ENCODE results near the gene NME7.

Gene NME7

DNA sequence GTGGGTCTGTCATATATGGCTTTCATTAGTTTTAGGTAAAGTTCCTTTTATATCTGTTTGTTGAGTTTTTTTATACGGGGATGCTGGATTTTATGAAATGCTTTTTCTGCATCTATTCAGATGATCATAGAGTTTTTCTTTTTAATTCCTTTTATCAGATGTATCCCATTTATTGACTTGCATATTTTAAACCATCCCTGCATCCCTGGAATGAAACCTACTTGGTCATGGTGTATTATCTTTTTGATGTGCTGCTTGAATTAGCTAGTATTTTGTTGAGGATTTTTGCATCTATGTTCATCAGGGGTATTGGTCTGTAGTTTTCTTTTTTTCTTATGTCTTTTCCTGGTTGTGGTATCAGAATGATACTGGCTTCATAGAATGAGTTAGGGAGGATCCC, 118.0 kb downstream of the NME7 start:
- peaks cover 2% of the 10 kb centered on the region for H3K9me3 Mint-ChIP-seq
- no peaks in the 10 kb centered on the region for H3K27me3 Mint-ChIP-seq (ENCODE audit: low read depth)
- H3K4me1 Mint-ChIP-seq, result no peaks in the 10 kb centered on the region
- TF ChIP-seq, protein P1, sequence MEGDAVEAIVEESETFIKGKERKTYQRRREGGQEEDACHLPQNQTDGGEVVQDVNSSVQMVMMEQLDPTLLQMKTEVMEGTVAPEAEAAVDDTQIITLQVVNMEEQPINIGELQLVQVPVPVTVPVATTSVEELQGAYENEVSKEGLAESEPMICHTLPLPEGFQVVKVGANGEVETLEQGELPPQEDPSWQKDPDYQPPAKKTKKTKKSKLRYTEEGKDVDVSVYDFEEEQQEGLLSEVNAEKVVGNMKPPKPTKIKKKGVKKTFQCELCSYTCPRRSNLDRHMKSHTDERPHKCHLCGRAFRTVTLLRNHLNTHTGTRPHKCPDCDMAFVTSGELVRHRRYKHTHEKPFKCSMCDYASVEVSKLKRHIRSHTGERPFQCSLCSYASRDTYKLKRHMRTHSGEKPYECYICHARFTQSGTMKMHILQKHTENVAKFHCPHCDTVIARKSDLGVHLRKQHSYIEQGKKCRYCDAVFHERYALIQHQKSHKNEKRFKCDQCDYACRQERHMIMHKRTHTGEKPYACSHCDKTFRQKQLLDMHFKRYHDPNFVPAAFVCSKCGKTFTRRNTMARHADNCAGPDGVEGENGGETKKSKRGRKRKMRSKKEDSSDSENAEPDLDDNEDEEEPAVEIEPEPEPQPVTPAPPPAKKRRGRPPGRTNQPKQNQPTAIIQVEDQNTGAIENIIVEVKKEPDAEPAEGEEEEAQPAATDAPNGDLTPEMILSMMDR (IDR thresholded peaks at IDR 0.05; ENCODE audit: unreplicated experiment in 3 of 3), result no peak
- no peak overlapping the region for H3K27ac Mint-ChIP-seq
- H3K36me3 Mint-ChIP-seq (ENCODE audit: low read depth), result no peaks in the 10 kb centered on the region
- no peak overlapping the region for H3K4me3 Mint-ChIP-seq

DNA sequence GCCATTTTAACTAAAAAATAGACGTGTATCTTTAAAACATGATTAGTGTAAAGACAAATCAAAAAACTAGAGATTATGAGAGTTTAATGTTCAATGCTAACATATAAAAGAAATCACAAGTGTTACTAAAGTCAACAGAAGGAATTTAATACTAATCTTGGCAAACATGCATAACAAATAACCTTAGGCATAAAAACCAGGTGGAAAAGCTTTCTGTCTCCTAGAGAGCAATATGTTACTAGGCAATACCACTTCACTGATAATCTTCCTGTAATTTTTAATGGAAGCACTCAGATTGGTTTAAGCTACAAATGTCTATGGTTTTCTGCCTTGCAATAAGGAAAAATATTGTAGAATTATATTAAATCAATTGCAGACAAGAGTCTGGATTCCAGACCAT, 121.9 kb downstream of the NME7 start:
- Mint-ChIP-seq H3K27me3 (ENCODE audit: low read depth) (no peaks in the 10 kb centered on the region), H3K36me3 (ENCODE audit: low read depth) (no peaks in the 10 kb centered on the region), H3K27ac (no peak overlapping the region), H3K9me3 (no peaks in the 10 kb centered on the region), H3K4me3 (no peak overlapping the region), H3K4me1 (no peaks in the 10 kb centered on the region)
- TF ChIP-seq, protein P1 (IDR thresholded peaks at IDR 0.05; ENCODE audit: unreplicated experiment in 3 of 3), result no peak

DNA sequence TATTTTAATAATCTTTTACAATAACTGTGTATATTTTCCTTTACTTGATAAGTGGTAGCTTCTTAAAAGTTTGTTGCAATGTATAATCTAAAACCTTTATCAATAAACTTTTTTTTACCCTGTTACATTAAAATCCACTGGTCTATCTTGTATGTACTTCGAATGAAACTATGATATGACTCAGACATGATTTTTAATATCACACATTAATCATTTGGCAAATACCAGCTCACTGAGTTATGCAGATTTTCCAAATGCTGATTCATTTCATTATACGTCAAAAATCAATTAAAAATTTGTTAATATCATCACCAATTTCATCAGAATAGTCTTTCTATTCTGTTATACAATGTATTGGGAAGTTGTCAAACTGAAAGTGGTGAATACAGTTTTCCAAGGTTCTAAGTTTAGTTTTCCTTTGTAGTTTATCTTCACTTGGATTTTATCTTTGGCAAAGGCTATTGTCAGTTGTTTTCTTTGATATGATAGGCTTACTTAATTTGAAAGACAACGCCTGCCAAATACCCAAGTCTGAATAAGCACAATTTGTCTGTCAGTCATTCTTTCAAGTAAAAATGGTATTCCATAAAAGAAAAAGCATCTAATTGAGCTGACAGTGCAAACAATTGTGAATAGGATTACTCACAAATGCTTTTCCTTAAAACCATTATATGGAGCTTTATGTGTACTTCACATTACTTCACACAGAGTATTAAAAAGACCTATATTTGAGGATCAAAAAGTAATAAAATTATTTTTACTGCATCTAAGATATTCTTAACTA, 127.0 kb downstream of the NME7 start:
- no peaks in the 10 kb centered on the region for H3K27me3 Mint-ChIP-seq (ENCODE audit: low read depth)
- TF ChIP-seq, protein P1 (IDR thresholded peaks at IDR 0.05; ENCODE audit: unreplicated experiment in 3 of 3), result no peak
- no peaks in the 10 kb centered on the region for H3K36me3 Mint-ChIP-seq (ENCODE audit: low read depth)
- H3K27ac Mint-ChIP-seq, result no peak overlapping the region
- H3K4me3 Mint-ChIP-seq, result no peak overlapping the region
- H3K9me3 Mint-ChIP-seq, result no peaks in the 10 kb centered on the region
- H3K4me1 Mint-ChIP-seq, result no peaks in the 10 kb centered on the region

DNA sequence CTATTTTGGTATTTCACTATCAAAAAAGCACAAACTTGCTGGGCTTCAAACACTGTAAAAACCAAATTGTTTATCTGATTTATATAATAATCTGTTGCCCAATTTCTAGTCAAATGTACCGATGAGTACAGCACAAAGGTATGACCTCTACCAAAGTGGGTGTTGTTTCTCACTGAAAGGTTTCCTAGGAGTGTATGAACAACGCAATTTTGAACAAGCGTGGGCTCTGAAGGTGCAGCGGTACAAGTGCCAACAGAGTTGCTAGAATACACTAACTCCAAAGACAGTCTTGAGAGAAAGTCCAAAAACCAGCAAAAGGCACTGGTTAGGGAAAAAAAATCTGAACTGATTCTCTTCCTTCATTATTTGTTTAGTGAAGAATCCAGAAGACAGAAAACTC, 130.7 kb downstream of the NME7 start:
- Mint-ChIP-seq H3K9me3 (no peaks in the 10 kb centered on the region), H3K27ac (no peak overlapping the region), H3K4me1 (no peaks in the 10 kb centered on the region), H3K36me3 (ENCODE audit: low read depth) (no peaks in the 10 kb centered on the region), H3K4me3 (no peak overlapping the region), H3K27me3 (ENCODE audit: low read depth) (no peaks in the 10 kb centered on the region)
- TF ChIP-seq, protein P1 (IDR thresholded peaks at IDR 0.05; ENCODE audit: unreplicated experiment in 3 of 3), result no peak

DNA sequence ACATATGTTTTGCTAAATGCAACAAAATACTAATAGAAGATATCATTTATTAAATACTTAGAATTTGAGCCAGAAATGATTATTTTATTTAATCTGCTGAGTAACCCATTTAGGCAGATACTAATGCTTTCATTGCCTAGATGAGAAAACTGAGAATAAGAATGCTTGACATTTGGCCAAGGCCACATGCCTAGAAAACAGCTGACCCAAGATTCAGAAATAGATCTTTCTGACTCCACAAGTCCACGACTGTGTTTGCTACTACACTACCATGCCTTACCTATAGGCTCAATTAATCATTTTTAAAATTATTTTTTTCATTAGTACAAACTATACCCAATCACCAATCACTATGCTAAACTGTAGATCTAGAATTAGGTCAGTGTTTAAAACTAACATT, 131.5 kb downstream of the NME7 start:
- Mint-ChIP-seq H3K4me1 (no peaks in the 10 kb centered on the region), H3K4me3 (no peak overlapping the region), H3K36me3 (ENCODE audit: low read depth) (no peaks in the 10 kb centered on the region), H3K27me3 (ENCODE audit: low read depth) (no peaks in the 10 kb centered on the region), H3K27ac (no peak overlapping the region), H3K9me3 (no peaks in the 10 kb centered on the region)
- TF ChIP-seq, protein P1 (IDR thresholded peaks at IDR 0.05; ENCODE audit: unreplicated experiment in 3 of 3), result no peak

DNA sequence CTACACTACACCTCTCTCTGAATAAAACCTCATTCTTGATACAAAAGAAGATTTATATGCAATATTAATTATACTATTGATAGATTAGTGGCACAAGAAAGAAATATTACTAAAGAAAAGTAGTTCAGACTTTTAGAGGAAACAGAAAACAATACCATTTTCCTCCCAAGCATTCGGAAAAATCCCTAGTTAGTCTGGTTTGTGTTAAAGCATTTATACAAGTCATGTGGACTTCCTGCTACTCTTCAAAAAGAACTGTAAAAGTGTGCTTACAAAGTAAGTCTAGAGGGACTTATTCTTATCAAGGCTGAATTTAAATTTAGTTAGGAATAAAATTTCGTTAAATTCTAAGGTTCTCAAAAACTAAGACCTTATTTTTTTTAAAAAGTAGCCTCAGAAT, 132.0 kb downstream of the NME7 start:
- H3K36me3 Mint-ChIP-seq (ENCODE audit: low read depth), result no peaks in the 10 kb centered on the region
- H3K4me3 Mint-ChIP-seq, result no peak overlapping the region
- H3K9me3 Mint-ChIP-seq, result no peaks in the 10 kb centered on the region
- no peaks in the 10 kb centered on the region for H3K27me3 Mint-ChIP-seq (ENCODE audit: low read depth)
- H3K27ac Mint-ChIP-seq, result no peak overlapping the region
- H3K4me1 Mint-ChIP-seq, result no peaks in the 10 kb centered on the region
- TF ChIP-seq, protein P1 (IDR thresholded peaks at IDR 0.05; ENCODE audit: unreplicated experiment in 3 of 3), result no peak
